IMR-90 (cell line): ENCODE measurements around the gene ATG9A. TPM values are rescaled to one million over a fixed set of nuclear protein-coding genes. Genes with fewer than 3 reads are reported as not detected.

Source experiments
- ATAC-seq: fragments of 200-7000 bp; cut with Tn5 transposase; 2 replicates; pipeline ENCODE4 v1.9.1; 2020; ENCODE audit warnings: low read depth, mild to moderate bottlenecking, moderate library complexity
- BruUV-seq: library from RNA; stranded (reverse); fragments of 400-500 nt; replicated peaks from 2 replicates; lab custom pipeline; 2021; lab: Mats Ljungman, UMichigan
- CTCF ChIA-PET: fragments of 300-600 bp; formaldehyde crosslinking; extraction: SDS; loops from one replicate; lab custom pipeline; 2021; ENCODE audit warnings: antibody characterized with exemption; lab: Yijun Ruan, JAX
- POLR2A ChIA-PET: fragments of 300-600 bp; sonication (Branson Sonifier 250); formaldehyde crosslinking; loops from one replicate; lab custom pipeline; 2022; ENCODE audit warnings: antibody characterized with exemption; ENCODE audit not compliant: unreplicated experiment; lab: Charles Lee
- DNase-seq: peaks from one replicate; pipeline ENCODE4 v3.0.0; 2013
- H2AFZ ChIP-seq: replicated peaks from 2 replicates; pipeline ENCODE3; 2013; ENCODE audit warnings: low read length, mild to moderate bottlenecking; ENCODE audit not compliant: poor library complexity
- H2AK5ac ChIP-seq: 2 replicates; pipeline ENCODE4 v1.6.1; 2013; ENCODE audit warnings: low read depth, low read length, inconsistent platforms
- H2AK9ac ChIP-seq: replicated peaks from 2 replicates; pipeline ENCODE3; 2013; ENCODE audit warnings: mild to moderate bottlenecking, low read depth, low read length, moderate library complexity; ENCODE audit not compliant: poor library complexity
- H2BK120ac ChIP-seq: 2 replicates; pipeline ENCODE4 v1.6.1; 2013; ENCODE audit warnings: low read depth, low read length, inconsistent platforms
- H2BK15ac ChIP-seq: 3 replicates; pipeline ENCODE4 v1.6.1; 2013; ENCODE audit warnings: low read depth, low read length, inconsistent platforms
- H2BK20ac ChIP-seq: 2 replicates; pipeline ENCODE4 v1.6.1; 2013; ENCODE audit warnings: low read depth, mild to moderate bottlenecking, inconsistent platforms, low read length, moderate library complexity
- H2BK5ac ChIP-seq: 2 replicates; pipeline ENCODE4 v1.6.1; 2013; ENCODE audit warnings: mild to moderate bottlenecking, low read depth, low read length, inconsistent platforms; ENCODE audit not compliant: poor library complexity, severe bottlenecking
- H3K14ac ChIP-seq: replicated peaks from 2 replicates; pipeline ENCODE4 v1.6.1; 2013; ENCODE audit warnings: low read depth, low read length, inconsistent platforms
- H3K18ac ChIP-seq: 2 replicates; pipeline ENCODE4 v1.6.1; 2013; ENCODE audit warnings: low read depth, low read length, control low read depth
- H3K23ac ChIP-seq: 2 replicates; pipeline ENCODE4 v1.6.1; 2013; ENCODE audit warnings: low read depth, low read length, inconsistent platforms
- H3K27ac ChIP-seq: 2 replicates; pipeline ENCODE4 v1.5.1; 2013; ENCODE audit warnings: mild to moderate bottlenecking, control low read depth, low read length; ENCODE audit not compliant: insufficient read depth
- H3K27me3 ChIP-seq: 2 replicates; pipeline ENCODE4 v1.6.1; 2013; ENCODE audit warnings: low read length; ENCODE audit not compliant: control insufficient read depth, insufficient read depth
- H3K36me3 ChIP-seq: 2 replicates; pipeline ENCODE4 v1.6.1; 2013; ENCODE audit warnings: low read length, mixed read lengths; ENCODE audit not compliant: control insufficient read depth, insufficient read depth
- H3K4ac ChIP-seq: 2 replicates; pipeline ENCODE4 v1.6.1; 2013; ENCODE audit warnings: low read depth, low read length, inconsistent platforms
- H3K4me1 ChIP-seq: 2 replicates; pipeline ENCODE4 v1.6.1; 2013; ENCODE audit warnings: low read length, mixed read lengths; ENCODE audit not compliant: control insufficient read depth, insufficient read depth
- H3K4me2 ChIP-seq: 2 replicates; pipeline ENCODE4 v1.6.1; 2013; ENCODE audit warnings: low read depth, mild to moderate bottlenecking, control low read depth, low read length, moderate library complexity
- H3K4me3 ChIP-seq: 2 replicates; pipeline ENCODE4 v1.5.1; 2013; ENCODE audit warnings: low read depth, mild to moderate bottlenecking, control low read depth, low read length, moderate library complexity; ENCODE audit not compliant: insufficient read depth
- H3K56ac ChIP-seq: 2 replicates; pipeline ENCODE4 v1.6.1; 2013; ENCODE audit warnings: low read length, inconsistent platforms; ENCODE audit not compliant: insufficient read depth; ENCODE audit errors: extremely low read depth
- H3K79me1 ChIP-seq, 2 experiments: 2 replicates each; pipeline ENCODE4 v1.6.1; 2013; ENCODE audit warnings: low read length in 2 of 2, inconsistent platforms in 1 of 2, low read depth in 1 of 2
- H3K9ac ChIP-seq: 2 replicates; pipeline ENCODE4 v1.6.1; 2013; ENCODE audit warnings: low read depth, low read length, control low read depth
- H3K9me1 ChIP-seq: 2 replicates; pipeline ENCODE4 v1.6.1; 2013; ENCODE audit warnings: low read length, inconsistent platforms; ENCODE audit not compliant: insufficient read depth
- H3K9me3 ChIP-seq: 2 replicates; pipeline ENCODE4 v1.6.1; 2013; ENCODE audit warnings: low read length; ENCODE audit not compliant: control insufficient read depth, insufficient read depth
- H4K20me1 ChIP-seq: 2 replicates; pipeline ENCODE4 v1.6.1; 2013; ENCODE audit warnings: low read length, inconsistent platforms; ENCODE audit not compliant: insufficient read depth
- H4K5ac ChIP-seq: 2 replicates; pipeline ENCODE4 v1.6.1; 2013; ENCODE audit warnings: mild to moderate bottlenecking, low read depth, low read length, control low read depth
- H4K8ac ChIP-seq, 2 experiments: 2 replicates each; pipeline ENCODE4 v1.6.1; 2013; ENCODE audit warnings: low read depth in 2 of 2, low read length in 2 of 2, control low read depth in 1 of 2, inconsistent platforms in 1 of 2
- H4K91ac ChIP-seq: 2 replicates; pipeline ENCODE4 v1.6.1; 2013; ENCODE audit warnings: low read depth, low read length, inconsistent platforms; ENCODE audit not compliant: insufficient read depth
- MAFK ChIP-seq: IDR thresholded peaks from 2 replicates; pipeline ENCODE4 v1.6.1; 2012; ENCODE audit warnings: low read depth, low read length, improper control_type of control experiment
- POLR2A ChIP-seq: IDR thresholded peaks from 2 replicates; pipeline ENCODE4 v1.6.1; 2012; ENCODE audit warnings: mild to moderate bottlenecking, low read depth, low read length
- WGBS, 2 experiments: methylation state at CpG; one replicate each; pipeline versions ENCODE4 v1.1.5 to v1.1.7; 2013; ENCODE audit warnings: missing lambda C conversion rate in 2 of 2; ENCODE audit not compliant: insufficient read length in 1 of 2; ENCODE audit errors: extremely low coverage in 2 of 2; 5-methylcytosine and 5-hydroxymethylcytosine counted together
- dilution Hi-C: fragments of 300-500 bp; cut with HindIII; formaldehyde crosslinking; loops from one replicate; pipeline ENCODE4 v1.14.3; 2018; ENCODE audit warnings: low sequenced_read_pairs; ENCODE audit not compliant: unreplicated experiment
- in situ Hi-C: fragments of 300-500 bp; cut with MboI; formaldehyde crosslinking; loops from 3 replicates; pipeline ENCODE4 v1.14.3; 2019; ENCODE audit warnings: low sequenced_read_pairs, inconsistent platforms, mixed read lengths
- intact Hi-C: fragments of 100-400 bp; cut with micrococcal nuclease; formaldehyde crosslinking; loops from 2 replicates; pipeline ENCODE4 v1.10.0; 2022
- polyA plus RNA-seq, 3 experiments: library from polyadenylated mRNA; depleted of rRNA; stranded (reverse); fragments of >200 nt; gene quantifications; 2 replicates each; pipeline ENCODE4 v1.2.3, GENCODE V29; 2012; ENCODE audit warnings: low replicate concordance in 1 of 3
- total RNA-seq: library from RNA; depleted of rRNA; stranded (reverse); fragments of >200 nt; gene quantifications from 2 replicates; pipeline ENCODE4 v1.2.3, GENCODE V29; 2012

Gene ATG9A
- total and polyA plus RNA-seq, 2 of the 4 experiments (the other 2 are of a cell fraction): 35.1 to 58.3 TPM

DNA sequence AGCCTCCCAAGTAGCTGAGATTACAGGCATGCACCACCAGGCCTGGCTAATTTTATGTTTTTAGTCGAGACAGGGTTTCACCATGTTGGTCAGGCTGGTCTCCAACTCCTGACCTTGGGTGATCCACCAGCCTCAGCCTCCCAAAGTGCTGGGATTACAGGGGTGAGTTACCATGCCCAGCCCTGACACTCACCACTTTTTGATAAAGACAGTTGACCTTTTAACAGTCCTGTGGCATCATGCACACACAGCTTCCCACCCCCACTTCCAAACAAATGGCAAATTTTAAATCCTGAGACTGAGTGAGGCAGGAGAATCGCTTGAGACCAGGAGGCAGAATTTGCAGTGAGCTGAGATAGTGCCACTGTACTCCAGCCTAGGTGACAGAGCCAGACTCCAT lies 43.6 kb upstream of the ATG9A start:
- dilution Hi-C loops: no loop called here
- in situ Hi-C loops: no loop called here
- BruUV-seq: no TSS peak
- Histone ChIP-seq H3K18ac (no peak overlapping the region), H3K4me3 (no peak overlapping the region), H2BK5ac (no peak overlapping the region), H2AK9ac (no peak overlapping the region), H3K23ac (no peak overlapping the region; the same call in 1 of the 2 replicates), H3K9me3 (no peaks in the 10 kb centered on the region), H2BK15ac (no peak overlapping the region), H3K36me3 (no peaks in the 10 kb centered on the region), H4K20me1 (no peaks in the 10 kb centered on the region), H2AFZ (no peak overlapping the region), H3K4ac (peak overlapping the region; percentile 38), H3K27ac (no peak overlapping the region), H3K79me1 (no peaks in the 10 kb centered on the region; a peak in 1 of 4 replicates), H3K56ac (no peak overlapping the region), H3K4me2 (no peak overlapping the region), H3K4me1 (peaks cover 14% of the 10 kb centered on the region), H4K5ac (no peak overlapping the region), H3K9ac (no peak overlapping the region), H2BK20ac (no peak overlapping the region), H4K91ac (no peak overlapping the region), H3K9me1 (peaks cover 11% of the 10 kb centered on the region), H2AK5ac (no peak overlapping the region; the same call in 1 of the 2 replicates), H3K27me3 (peaks cover 7% of the 10 kb centered on the region; the same call in 1 of the 2 replicates), H2BK120ac (no peak overlapping the region), H3K14ac (no peak overlapping the region), H4K8ac (no peak overlapping the region)
- DNase-seq (no peak), ATAC-seq (no peak)
- ChIA-PET POLR2A (no interaction called here), CTCF (no interaction called here)
- TF ChIP-seq MAFK: no peak
- no peak for TF ChIP-seq POLR2A
- intact Hi-C loops: no loop called here
- WGBS, 2 experiments: 38% methylated on average over 1 of the region's 2 CpGs; no CpG with 5 or more reads in 1 of the 2 experiments
